GM12892 (cell line): ENCODE data around the gene ANXA8.

Experiments
- DNase-seq: peaks from one replicate; pipeline ENCODE4 v3.0.0; 2011; ENCODE audit not compliant: insufficient read length
- FAIRE-seq: peaks from 2 replicates; lab custom pipeline; 2011; peaks lifted over from hg19 to GRCh38; lab: Jason Lieb, UNC
- POLR2A ChIP-seq: IDR thresholded peaks from 2 replicates; pipeline ENCODE4 v1.6.1; 2011; ENCODE audit warnings: low read depth, low read length, control low read depth
- POLR2AphosphoS5 ChIP-seq: IDR thresholded peaks from 2 replicates; pipeline ENCODE4 v1.6.1; 2011; ENCODE audit warnings: low read depth, low read length, control low read depth
- TAF1 ChIP-seq: IDR thresholded peaks from 2 replicates; pipeline ENCODE4 v1.6.1; 2011; ENCODE audit warnings: low read depth, mild to moderate bottlenecking, control low read depth, low read length, borderline replicate concordance

ANXA8 gene

DNA sequence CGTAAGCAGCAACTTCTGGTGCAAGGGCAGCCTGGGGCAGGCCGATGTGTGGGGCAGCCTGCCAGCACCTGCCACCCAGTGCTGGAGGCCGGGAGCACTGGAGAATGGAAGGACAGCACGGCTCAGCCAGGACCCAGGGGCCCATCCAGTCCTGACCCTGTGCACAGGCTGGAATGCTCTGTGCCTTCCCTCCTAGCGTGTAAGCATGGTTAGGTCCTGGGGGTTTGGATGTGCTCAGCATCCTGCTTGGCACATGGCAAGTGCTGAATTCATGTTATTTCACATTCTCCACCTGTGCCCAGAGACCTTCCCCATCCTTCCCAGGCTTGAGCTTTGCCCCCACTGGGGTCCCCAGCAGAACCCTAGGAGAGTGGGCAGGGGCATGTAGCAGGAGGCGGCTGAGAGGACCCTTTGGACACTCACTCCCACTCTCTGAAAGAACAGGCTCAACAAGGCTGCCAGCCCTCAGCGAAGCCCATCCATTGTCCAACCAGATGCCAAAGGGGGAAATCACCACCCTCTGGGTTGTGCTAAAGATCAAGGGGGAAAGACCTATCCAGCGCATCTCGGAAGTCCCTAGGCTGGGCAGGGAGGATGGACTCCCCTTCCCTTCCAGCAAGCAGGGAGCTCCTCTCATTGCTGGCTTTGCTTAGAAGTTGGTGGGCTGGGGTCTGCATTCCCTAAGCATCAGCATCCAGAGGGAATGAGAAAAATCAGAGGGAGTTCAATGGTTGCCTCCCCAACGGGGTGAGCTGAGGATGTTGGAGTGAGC is 29.7 kb downstream of the ANXA8 start:
- TF ChIP-seq POLR2A (no peak), TAF1 (no peak), POLR2AphosphoS5 (no peak)
- FAIRE-seq (no peak), DNase-seq (no peak)

DNA sequence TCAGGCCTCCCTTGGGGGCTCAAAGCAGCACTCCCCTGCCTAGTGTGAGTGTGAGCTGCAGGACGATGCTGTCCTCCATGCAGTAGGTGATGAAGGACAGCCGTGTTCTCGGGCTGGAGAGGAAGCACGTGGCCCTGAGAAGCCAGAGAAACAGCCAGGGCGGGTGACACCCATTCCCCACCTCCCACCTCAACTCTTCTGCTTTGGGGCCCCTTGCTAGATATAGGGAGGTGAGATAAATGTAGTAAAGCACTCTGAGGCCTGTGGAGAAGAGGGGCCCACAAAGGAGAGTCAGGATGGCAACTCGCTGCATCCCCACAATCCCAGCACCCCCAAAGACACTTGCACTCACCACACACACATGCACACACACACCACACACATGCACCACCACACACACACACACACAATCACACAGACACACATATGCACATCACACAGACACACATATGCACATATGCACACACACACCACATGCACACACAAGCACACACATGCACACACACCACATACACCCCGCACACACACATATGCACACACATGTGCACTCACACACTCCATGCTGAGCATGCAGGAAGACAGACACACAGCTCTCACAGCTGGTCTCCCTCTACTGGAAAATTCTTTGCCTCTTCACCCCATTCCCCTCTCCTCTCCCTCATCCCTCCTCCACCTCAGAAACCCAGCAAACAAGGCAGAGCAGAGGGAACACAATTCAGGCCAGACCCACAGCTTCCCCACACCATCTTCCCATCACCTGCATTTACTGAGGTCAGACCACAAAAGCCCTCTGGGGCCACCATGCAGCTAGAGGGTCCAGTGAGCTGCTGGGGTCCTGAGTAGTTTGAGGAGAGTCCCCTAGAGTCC is 30.5 kb downstream of the ANXA8 start:
- DNase-seq (no peak), FAIRE-seq (no peak)
- TF ChIP-seq TAF1 (no peak), POLR2AphosphoS5 (no peak), POLR2A (no peak)

DNA sequence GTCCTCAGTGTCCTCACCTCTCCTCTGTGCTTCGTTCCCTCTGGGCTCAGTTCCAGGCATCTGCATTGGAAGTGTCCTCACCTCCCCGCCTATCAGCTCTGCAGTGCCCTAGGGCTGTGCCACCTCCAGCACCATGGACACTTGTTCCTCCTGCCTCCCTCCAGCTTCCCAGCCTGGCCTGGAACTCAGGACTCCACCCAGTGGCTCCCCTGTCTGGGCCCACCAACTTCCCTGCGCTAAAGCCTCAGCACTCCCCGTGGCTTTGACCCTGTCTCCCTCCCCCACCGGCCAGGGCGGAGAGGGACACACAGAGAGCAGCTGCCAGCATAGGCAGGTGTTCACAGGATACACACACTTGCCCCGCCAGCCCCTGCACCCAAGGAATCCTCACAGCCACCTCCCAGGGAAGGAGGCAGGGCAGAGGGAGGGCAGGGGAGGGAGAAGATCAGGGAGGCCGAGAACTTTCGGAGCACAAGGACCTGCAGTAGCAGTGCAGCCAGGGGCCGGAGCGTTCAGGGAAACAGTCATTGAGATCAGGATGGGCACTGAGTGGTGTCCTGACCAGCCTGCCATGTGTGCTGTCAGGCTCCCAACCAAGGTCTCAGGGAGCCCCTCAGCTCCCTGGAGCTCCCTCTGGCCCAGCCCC is 31.3 kb downstream of the ANXA8 start:
- TF ChIP-seq TAF1 (no peak), POLR2AphosphoS5 (no peak), POLR2A (no peak)
- no peak for DNase-seq
- no peak for FAIRE-seq

DNA sequence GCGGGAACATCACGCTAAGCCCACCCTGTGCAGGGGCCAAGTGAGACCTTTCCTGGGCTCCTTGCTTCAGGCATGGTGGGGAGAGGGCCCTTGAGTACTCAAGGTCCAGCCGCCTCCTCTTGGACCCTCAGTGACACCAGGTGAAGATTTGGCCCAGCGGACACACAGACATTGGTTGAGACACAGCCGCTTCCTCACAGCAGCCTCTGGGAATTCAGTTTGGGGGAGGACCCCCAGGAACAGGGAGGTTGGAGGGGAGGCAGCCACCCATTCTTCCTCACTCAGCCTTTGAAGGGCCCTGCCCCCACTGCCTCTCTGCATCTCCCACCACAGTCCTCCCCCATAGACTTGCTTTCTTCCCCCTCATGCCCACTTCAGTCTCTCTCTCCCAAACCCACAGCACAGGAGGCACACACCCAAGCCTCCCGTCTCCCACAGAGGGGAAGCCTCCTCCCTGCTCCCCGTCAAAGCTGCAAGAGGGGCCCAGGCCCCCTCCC is 31.9 kb downstream of the ANXA8 start:
- TF ChIP-seq POLR2AphosphoS5 (no peak), POLR2A (no peak), TAF1 (no peak)
- no peak for FAIRE-seq
- no peak for DNase-seq

DNA sequence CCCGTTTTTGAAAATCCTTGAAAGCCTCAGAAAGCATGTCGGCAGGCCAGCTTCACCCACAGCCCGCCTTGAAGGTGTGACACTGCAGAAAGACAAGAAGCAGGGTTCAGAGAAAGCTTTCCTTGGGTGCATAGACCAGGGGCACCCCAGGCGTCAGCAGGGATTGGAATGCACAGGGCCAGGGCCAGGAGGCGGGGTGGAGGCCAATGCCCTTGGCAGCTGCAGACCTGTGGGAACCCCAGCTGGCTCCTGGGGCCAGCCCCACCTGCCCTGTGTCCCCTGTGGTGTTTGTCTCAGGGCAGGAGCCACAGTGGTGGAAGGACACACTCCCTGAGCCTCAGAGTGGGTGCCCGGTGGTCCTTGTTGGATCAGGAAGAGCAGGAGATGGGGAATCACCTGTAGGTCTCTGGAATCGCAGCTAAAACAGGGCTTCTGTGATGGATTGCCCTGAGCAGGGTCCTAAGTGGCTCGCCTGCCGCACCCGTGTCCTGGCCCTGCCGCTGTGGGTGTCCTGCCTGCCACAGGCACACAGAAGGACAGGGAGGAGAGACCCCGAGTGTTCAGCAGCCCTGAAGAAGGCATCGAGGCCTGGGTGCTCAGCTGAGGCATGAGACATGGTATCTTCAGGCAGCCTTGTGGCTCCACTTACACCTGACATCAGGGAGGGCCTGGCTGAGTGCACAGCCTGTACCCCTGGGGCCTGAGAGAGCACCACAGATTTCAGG is 32.5 kb downstream of the ANXA8 start:
- FAIRE-seq, result no peak
- TF ChIP-seq POLR2AphosphoS5, result no peak
- no peak for TF ChIP-seq POLR2A
- TF ChIP-seq TAF1, result no peak
- DNase-seq, result no peak

- TF ChIP-seq TAF1 (no peak), POLR2A (no peak), POLR2AphosphoS5 (no peak)
- DNase-seq (no peak), FAIRE-seq (no peak)
Observed at GRCh38 chr10:47450442-47450841, 33.5 kb downstream of the ANXA8 start.

- no peak for DNase-seq
- FAIRE-seq, result no peak
- TF ChIP-seq TAF1 (no peak), POLR2AphosphoS5 (no peak), POLR2A (no peak)
Observed at GRCh38 chr10:47449979-47450378, 33.9 kb downstream of the ANXA8 start.

DNA sequence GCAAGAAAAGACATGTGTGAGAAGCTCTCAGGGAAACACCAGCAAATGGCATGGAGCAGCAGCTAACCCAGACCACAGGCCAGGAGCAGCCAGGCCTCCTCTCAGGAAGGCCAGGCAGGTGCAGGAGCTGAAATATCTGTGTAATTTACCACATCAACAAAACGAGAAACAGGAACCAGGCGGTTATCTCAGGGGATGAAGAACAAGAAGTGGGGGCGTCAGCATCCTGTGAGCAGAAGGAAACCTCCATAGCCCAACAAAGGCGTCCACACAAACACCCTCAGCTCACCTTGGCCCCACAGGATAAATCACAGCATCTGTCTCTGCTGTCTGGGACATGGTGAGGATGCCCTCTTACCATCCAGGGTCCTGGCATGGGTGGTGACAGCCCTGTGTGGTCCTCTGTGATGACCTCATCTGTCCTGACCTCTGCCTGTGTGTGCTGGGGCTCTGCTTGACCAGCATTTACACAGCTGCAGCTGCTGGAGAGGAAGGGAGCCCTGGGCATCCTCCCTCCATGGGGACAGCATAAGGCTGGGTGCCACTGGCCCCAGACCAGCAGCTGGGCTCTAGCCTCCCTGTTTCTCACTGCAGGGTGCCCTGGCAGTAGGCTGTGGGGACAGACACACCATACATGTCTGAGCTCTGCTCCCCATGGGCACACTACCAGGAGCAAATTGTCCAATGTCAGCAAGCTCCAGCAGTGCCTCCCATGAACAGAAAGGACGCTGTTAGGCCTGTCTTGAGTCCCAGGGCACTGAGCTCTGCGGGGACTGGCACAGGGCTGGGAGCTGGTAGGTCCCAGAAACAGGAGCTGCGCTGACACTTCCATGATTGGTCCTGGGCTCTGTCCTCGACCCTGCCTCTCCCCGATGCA is 34.6 kb downstream of the ANXA8 start:
- DNase-seq (no peak), FAIRE-seq (no peak)
- TF ChIP-seq POLR2AphosphoS5 (no peak), TAF1 (no peak), POLR2A (no peak)

DNA sequence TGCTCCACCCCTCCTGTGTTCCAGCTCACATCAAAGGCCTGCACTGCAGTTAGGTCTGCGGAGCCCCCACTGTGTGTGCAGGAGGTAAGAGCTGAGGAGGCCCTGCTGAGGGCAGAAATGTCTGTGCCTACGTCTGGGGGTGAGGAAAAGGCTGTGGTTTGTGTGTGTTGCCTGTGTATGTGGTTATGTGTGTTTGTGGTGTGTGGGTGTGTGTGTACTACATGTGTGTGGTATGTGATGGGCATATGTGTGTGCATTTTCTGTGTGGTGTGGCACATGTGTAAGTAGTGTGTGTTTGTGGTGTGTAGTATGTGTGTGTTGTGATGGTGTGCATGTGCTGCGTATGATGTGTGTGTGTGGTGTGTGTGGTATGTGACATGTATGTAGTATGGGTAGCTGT is 36.2 kb downstream of the ANXA8 start:
- TF ChIP-seq POLR2A (no peak), TAF1 (no peak), POLR2AphosphoS5 (no peak)
- no peak for DNase-seq
- FAIRE-seq, result no peak

DNA sequence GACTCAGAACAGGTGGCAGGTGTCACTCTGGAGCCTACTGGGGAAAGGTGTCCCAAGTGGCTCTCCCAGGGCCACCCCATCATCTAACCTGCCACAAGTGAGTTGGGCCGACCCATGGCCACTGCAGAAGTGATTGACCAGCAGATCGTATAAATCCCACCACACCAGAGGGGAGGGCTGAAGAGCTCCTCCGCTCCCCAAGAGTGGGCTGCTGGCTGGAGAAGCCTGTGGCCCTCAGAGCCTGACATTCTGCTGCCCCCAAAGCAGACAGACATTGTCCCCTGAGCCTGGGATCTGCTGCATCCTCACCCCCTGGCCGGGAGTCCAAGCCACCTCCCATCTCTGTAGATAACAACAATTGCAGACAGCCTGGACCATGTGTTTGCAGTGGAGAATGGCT is 36.7 kb downstream of the ANXA8 start:
- TF ChIP-seq TAF1, result no peak
- TF ChIP-seq POLR2AphosphoS5, result no peak
- no peak for TF ChIP-seq POLR2A
- FAIRE-seq (no peak), DNase-seq (no peak)

DNA sequence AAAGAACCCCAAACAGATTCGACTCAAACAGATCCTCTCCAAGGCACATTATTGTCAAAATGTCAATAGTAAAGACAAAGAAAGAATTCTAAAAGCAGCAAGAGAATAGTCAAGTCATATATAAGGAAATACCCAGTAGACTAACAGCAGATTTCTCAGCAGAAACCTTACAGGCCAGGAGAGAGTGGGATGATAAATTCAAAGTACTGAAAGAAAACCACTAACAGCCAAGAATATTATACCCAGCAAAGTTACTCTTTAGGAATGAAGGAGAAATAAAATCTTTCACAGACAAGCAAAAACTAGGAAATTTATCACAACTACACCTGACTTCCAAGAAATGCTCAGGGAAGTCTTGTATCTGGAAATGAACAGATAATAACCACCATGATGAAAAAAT is 38.2 kb downstream of the ANXA8 start:
- TF ChIP-seq POLR2AphosphoS5, result no peak
- TF ChIP-seq TAF1, result no peak
- TF ChIP-seq POLR2A, result no peak
- no peak for DNase-seq
- FAIRE-seq, result no peak
